HEK293 (cell line): Measurements from ENCODE around the gene CPM.

ENCODE experiments used
- CTCF ChIA-PET: fragments of 350-600 bp; formaldehyde crosslinking; extraction: SDS; loops from one replicate; lab custom pipeline; 2021; ENCODE audit warnings: antibody characterized with exemption; lab: Yijun Ruan, JAX
- POLR2A ChIA-PET: fragments of 300-600 bp; formaldehyde crosslinking; extraction: SDS; loops from one replicate; lab custom pipeline; 2020; ENCODE audit warnings: antibody characterized with exemption, inconsistent platforms; lab: Yijun Ruan, JAX
- H3K27ac ChIP-seq: fragments of 200-500 bp; sonication (Bioruptor generic); 2 replicates; pipeline ENCODE4 v1.5.1; 2014; ENCODE audit warnings: low read depth, low read length, control low read depth, inconsistent platforms; ENCODE audit errors: extremely low read depth
- H3K36me3 ChIP-seq, 2 experiments: fragments of 200-500 bp in 1 of 2; sonication (Bioruptor generic) in 1 of 2; 1 replicate in 1 of 2; 2 replicates in 1 of 2; pipeline ENCODE4 v1.5.1; 2014 to 2017; ENCODE audit warnings: inconsistent platforms in 2 of 2, low read length in 2 of 2; ENCODE audit not compliant: control insufficient read depth in 2 of 2, insufficient read depth in 1 of 2
- H3K4me1 ChIP-seq: fragments of 200-500 bp; sonication (Bioruptor generic); 2 replicates; pipeline ENCODE4 v1.5.1; 2014; ENCODE audit warnings: mild to moderate bottlenecking, low read length, inconsistent platforms; ENCODE audit not compliant: control insufficient read depth, insufficient read depth
- H3K4me3 ChIP-seq: 2 replicates; pipeline ENCODE4 v1.5.1; 2011; ENCODE audit warnings: low read depth, mild to moderate bottlenecking, control low read depth, low read length, moderate library complexity
- H3K9me3 ChIP-seq: fragments of 200-500 bp; sonication (Bioruptor generic); 2 replicates; pipeline ENCODE4 v1.5.1; 2014; ENCODE audit warnings: low read depth, low read length, inconsistent platforms; ENCODE audit not compliant: control insufficient read depth, insufficient read depth
- BCL11B ChIP-seq: fragments of 450-650 bp; formaldehyde crosslinking; IDR thresholded peaks from 2 replicates; pipeline ENCODE4 v1.5.1; 2016; ENCODE audit warnings: low read depth, missing biosample characterization, missing genetic modification characterization
- GFI1B ChIP-seq: fragments of 450-650 bp; formaldehyde crosslinking; IDR thresholded peaks from 2 replicates; pipeline ENCODE4 v1.5.1; 2016; ENCODE audit warnings: missing biosample characterization, missing genetic modification characterization
- MZF1 ChIP-seq: fragments of 450-650 bp; formaldehyde crosslinking; IDR thresholded peaks from 2 replicates; pipeline ENCODE4 v1.5.1; 2017; ENCODE audit warnings: missing biosample characterization, missing genetic modification characterization, borderline replicate concordance
- PRDM1 ChIP-seq: fragments of 450-650 bp; formaldehyde crosslinking; IDR thresholded peaks from 2 replicates; pipeline ENCODE4; 2016; ENCODE audit warnings: missing biosample characterization, missing genetic modification characterization
- ZFP41 ChIP-seq: fragments of 450-650 bp; formaldehyde crosslinking; IDR thresholded peaks from 2 replicates; pipeline ENCODE4 v1.5.1; 2016; ENCODE audit warnings: missing biosample characterization, missing genetic modification characterization, borderline replicate concordance
- ZNF10 ChIP-seq: fragments of 450-650 bp; formaldehyde crosslinking; IDR thresholded peaks from 2 replicates; pipeline ENCODE4 v1.5.1; 2017; ENCODE audit warnings: missing biosample characterization, missing genetic modification characterization
- ZNF202 ChIP-seq: fragments of 450-650 bp; formaldehyde crosslinking; IDR thresholded peaks from 2 replicates; pipeline ENCODE4 v1.5.1; 2016; ENCODE audit warnings: missing biosample characterization, missing genetic modification characterization, borderline replicate concordance
- ZNF266 ChIP-seq: fragments of 450-650 bp; formaldehyde crosslinking; IDR thresholded peaks from 2 replicates; pipeline ENCODE4 v1.5.1; 2016; ENCODE audit warnings: missing biosample characterization, missing genetic modification characterization, low read depth
- ZNF366 ChIP-seq: fragments of 450-650 bp; formaldehyde crosslinking; conservative IDR thresholded peaks from 2 replicates; pipeline ENCODE4 v1.5.1; 2016; ENCODE audit warnings: missing biosample characterization, missing genetic modification characterization
- ZNF37A ChIP-seq: fragments of 450-650 bp; IDR thresholded peaks from 2 replicates; pipeline ENCODE4 v1.5.1; 2018; ENCODE audit warnings: missing biosample characterization, missing genetic modification characterization
- ZNF398 ChIP-seq: fragments of 450-650 bp; formaldehyde crosslinking; IDR thresholded peaks from 2 replicates; pipeline ENCODE4 v1.5.1; 2017; ENCODE audit warnings: missing biosample characterization, missing genetic modification characterization
- ZNF571 ChIP-seq: fragments of 450-650 bp; formaldehyde crosslinking; IDR thresholded peaks from 2 replicates; pipeline ENCODE4 v1.5.0; 2017; ENCODE audit warnings: missing biosample characterization, missing genetic modification characterization
- ZNF610 ChIP-seq: fragments of 450-650 bp; formaldehyde crosslinking; IDR thresholded peaks from 2 replicates; pipeline ENCODE4 v1.5.1; 2016; ENCODE audit warnings: missing biosample characterization, missing genetic modification characterization, borderline replicate concordance
- ZNF677 ChIP-seq: fragments of 450-650 bp; IDR thresholded peaks from 2 replicates; pipeline ENCODE4 v1.5.0; 2018; ENCODE audit warnings: missing biosample characterization, mild to moderate bottlenecking, missing genetic modification characterization, moderate library complexity
- TF ChIP-seq, protein P1 (sequence below): fragments of 450-650 bp; formaldehyde crosslinking; IDR thresholded peaks from 2 replicates; pipeline ENCODE4 v1.5.1; 2016; ENCODE audit warnings: missing biosample characterization, missing genetic modification characterization

CPM gene

GRCh38 chr12:68854078-68854468, 78.9 kb downstream of the CPM start:
- H3K27ac ChIP-seq: no peak overlapping the region
- POLR2A ChIA-PET: no interaction called here
- TF ChIP-seq ZNF571 (no peak), ZFP41 (no peak), MZF1 (tag by site-specific recombination) (no peak), ZNF202 (no peak)
- H3K9me3 ChIP-seq: no peaks in the 10 kb centered on the region
- no peaks in the 10 kb centered on the region for H3K4me1 ChIP-seq
- H3K36me3 ChIP-seq: no peaks in the 10 kb centered on the region
- H3K4me3 ChIP-seq: no peak overlapping the region
- CTCF ChIA-PET: interaction anchor here (1.4 to 1.7 kb wide), 2 partner anchors 24 to 302 kb away, joined by 3 to 4 read pairs; no protein-coding TSS in a partner anchor

- TF ChIP-seq ZNF398 (tag by site-specific recombination) (peak; percentile 55; the same call in 1 of the 2 replicates), ZNF366 (tag by site-specific recombination) (peak; percentile 59), ZNF610 (tag by site-specific recombination) (no peak), ZNF37A (tag by site-specific recombination) (no peak), PRDM1 (tag by site-specific recombination) (peak; percentile 99)
- TF ChIP-seq, all 188 proteins: peak for 3
- ChIA-PET CTCF (interaction anchor here (0.6 to 1.7 kb wide), 2 partner anchors 23 to 105 kb away, joined by 3 read pairs; no protein-coding TSS in a partner anchor), POLR2A (no interaction called here)
- Histone ChIP-seq H3K27ac (no peak overlapping the region), H3K9me3 (no peaks in the 10 kb centered on the region), H3K4me3 (no peak overlapping the region), H3K36me3 (no peaks in the 10 kb centered on the region), H3K4me1 (no peaks in the 10 kb centered on the region)
Measured at GRCh38 chr12:68853396-68854077, 79.4 kb downstream of the CPM start.

GRCh38 chr12:68851592-68852306, 81.2 kb downstream of the CPM start:
- Histone ChIP-seq H3K4me3 (no peak overlapping the region), H3K27ac (no peak overlapping the region), H3K9me3 (no peaks in the 10 kb centered on the region), H3K36me3 (no peaks in the 10 kb centered on the region; a peak in 1 of 3 replicates), H3K4me1 (no peaks in the 10 kb centered on the region)
- CTCF ChIA-PET: interaction anchor here (0.6 to 1.3 kb wide), 4 partner anchors 177 to 461 kb away, joined by 3 read pairs; no protein-coding TSS in a partner anchor
- POLR2A ChIA-PET: no interaction called here
- no peak for TF ChIP-seq ZNF266 (tag by site-specific recombination)
- TF ChIP-seq ZNF677 (tag by site-specific recombination): peak; percentile 51; the same call in 1 of the 2 replicates
- TF ChIP-seq ZNF10 (tag by site-specific recombination): no peak
- TF ChIP-seq BCL11B: no peak
- TF ChIP-seq, protein P1, sequence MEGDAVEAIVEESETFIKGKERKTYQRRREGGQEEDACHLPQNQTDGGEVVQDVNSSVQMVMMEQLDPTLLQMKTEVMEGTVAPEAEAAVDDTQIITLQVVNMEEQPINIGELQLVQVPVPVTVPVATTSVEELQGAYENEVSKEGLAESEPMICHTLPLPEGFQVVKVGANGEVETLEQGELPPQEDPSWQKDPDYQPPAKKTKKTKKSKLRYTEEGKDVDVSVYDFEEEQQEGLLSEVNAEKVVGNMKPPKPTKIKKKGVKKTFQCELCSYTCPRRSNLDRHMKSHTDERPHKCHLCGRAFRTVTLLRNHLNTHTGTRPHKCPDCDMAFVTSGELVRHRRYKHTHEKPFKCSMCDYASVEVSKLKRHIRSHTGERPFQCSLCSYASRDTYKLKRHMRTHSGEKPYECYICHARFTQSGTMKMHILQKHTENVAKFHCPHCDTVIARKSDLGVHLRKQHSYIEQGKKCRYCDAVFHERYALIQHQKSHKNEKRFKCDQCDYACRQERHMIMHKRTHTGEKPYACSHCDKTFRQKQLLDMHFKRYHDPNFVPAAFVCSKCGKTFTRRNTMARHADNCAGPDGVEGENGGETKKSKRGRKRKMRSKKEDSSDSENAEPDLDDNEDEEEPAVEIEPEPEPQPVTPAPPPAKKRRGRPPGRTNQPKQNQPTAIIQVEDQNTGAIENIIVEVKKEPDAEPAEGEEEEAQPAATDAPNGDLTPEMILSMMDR (tag by site-specific recombination): no peak
- TF ChIP-seq GFI1B (tag by site-specific recombination): no peak
- TF ChIP-seq, all 188 proteins: peak for 1
